Fibroblast of the conjunctiva (primary cell): ENCODE measurements around the gene ZFP92.

Experiments used
- DNase-seq: peaks from one replicate; pipeline ENCODE4 v3.0.0-alpha.2; 2010; ENCODE audit warnings: low read depth

ZFP92 gene

DNA sequence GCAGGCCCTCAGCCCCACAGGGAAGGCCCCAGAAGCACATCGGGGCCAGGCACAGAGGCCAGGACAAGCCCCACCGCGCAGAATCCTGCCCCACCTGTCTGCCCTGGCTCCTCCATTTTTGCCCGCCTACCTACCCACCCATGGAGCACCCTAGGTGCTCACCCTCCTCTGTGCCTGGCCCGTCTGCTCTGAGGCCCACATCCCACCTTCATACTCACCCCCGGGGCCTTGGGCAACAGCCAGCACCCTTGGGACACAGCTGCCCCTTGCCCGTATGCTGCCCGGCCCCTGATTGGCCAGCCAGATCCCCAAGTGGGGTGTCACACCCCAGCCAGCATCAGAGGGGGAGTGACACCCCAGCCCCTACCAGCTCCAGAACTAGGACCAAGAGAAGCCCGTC lies 45.4 kb downstream of the ZFP92 start:
- no peak for DNase-seq

DNA sequence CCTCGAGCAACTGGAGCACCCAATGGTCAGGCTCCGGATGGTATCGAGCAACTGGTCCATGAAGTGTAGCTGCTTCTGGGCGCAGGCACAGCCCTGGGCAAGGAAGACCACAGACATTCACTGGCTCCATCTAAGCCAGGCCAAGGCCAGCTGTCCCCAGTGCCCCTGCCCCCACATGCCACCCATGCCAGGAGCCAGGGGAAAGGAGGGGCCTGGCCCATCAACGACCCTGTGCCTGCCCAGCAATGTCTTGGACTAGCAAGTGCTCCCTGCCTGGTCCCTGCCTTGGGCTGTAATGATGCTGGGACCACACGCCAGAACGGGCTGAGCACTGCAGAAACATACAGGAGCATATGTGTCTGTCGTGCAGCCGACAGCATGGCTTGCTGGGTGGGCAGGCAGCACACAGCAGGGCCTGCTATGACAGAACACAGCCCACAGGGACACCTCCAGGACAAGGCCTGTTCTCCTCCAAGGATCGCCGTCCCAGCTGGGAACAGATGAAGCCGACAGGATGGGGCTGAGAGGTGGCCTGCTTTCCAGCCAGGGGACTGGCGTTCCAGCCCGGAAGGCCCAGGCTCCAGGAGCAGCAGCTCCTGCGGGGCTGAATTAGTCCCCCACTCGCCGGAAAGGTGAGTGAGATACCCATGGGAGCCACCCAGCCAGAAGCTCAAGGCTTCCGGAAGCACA lies 46.0 kb downstream of the ZFP92 start:
- no peak for DNase-seq

GRCh38 chrX:153457827-153458466 lies 46.7 kb downstream of the ZFP92 start:
- no peak for DNase-seq

- no peak for DNase-seq
Observed at GRCh38 chrX:153458476-153458875, 47.2 kb downstream of the ZFP92 start.

DNA sequence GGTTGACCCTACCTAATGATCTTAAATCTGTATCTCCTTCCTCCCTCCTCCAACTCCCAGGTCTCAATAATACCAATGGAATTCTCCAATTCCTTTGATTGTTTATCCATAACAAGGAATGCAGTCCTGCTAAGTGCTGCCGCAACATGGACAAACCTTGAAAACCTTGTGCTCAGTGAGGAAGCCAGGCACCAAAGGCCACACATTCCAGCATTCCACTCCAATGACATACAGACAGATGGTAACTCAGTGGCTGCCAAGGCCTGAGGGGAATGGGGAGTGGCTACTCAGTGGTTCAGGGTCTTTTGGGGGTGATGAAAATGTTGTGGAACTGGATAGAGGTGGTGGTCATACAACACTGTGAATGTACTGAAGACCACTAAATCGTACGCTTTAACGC lies 48.7 kb downstream of the ZFP92 start:
- DNase-seq: no peak

GRCh38 chrX:153460826-153461225 lies 49.6 kb downstream of the ZFP92 start:
- DNase-seq: no peak
